GM23338 (cell line): Measurements from ENCODE around the gene STPG2.

Source experiments
- CREB1 ChIP-seq: fragments of 250-450 bp; sonication (Bioruptor Pico); IDR thresholded peaks from 2 replicates; pipeline ENCODE4 v1.5.0; 2020; ENCODE audit warnings: low read depth, mild to moderate bottlenecking, moderate library complexity
- CTCF ChIP-seq, 2 experiments: fragments of 200-600 bp in 1 of 2; sonication (generic) in 1 of 2; conservative IDR thresholded peaks; 2 replicates each; pipeline versions ENCODE4 v1.5.1 to v1.6.1; 2016 to 2017; ENCODE audit warnings: antibody characterized with exemption in 2 of 2, low read depth in 2 of 2, mild to moderate bottlenecking in 2 of 2, moderate library complexity in 1 of 2
- EZH2 ChIP-seq: fragments of 200-600 bp; sonication (generic); IDR thresholded peaks from one replicate; pipeline ENCODE4 v1.8.0; 2017; ENCODE audit warnings: antibody characterized with exemption, mild to moderate bottlenecking, low read depth; ENCODE audit not compliant: unreplicated experiment
- JUNB ChIP-seq: IDR thresholded peaks from one replicate; pipeline ENCODE4 v1.6.1; 2016; ENCODE audit warnings: antibody characterized with exemption; ENCODE audit not compliant: unreplicated experiment
- POLR2AphosphoS5 ChIP-seq: IDR thresholded peaks from 2 replicates; pipeline ENCODE4 v1.6.1; 2016; ENCODE audit warnings: antibody characterized with exemption, low read depth
- ZNF114 ChIP-seq: fragments of 250-450 bp; sonication (Bioruptor Pico); IDR thresholded peaks from 2 replicates; pipeline ENCODE4 v1.5.0; 2020; ENCODE audit warnings: mild to moderate bottlenecking, moderate library complexity

GRCh38 chr4:97548943-97549583 is 594.2 kb downstream of the STPG2 start:
- TF ChIP-seq CTCF (conservative IDR thresholded peaks at IDR 0.05; ENCODE audit: low read depth in 2 of 2) (no peak; a peak in 1 of 4 replicates), POLR2AphosphoS5 (no peak), CREB1 (CRISPR knock-in tag) (no peak), ZNF114 (CRISPR knock-in tag) (no peak), EZH2 (no peak), JUNB (no peak)
